ENCODE results near the gene CHN2.

Gene CHN2

DNA sequence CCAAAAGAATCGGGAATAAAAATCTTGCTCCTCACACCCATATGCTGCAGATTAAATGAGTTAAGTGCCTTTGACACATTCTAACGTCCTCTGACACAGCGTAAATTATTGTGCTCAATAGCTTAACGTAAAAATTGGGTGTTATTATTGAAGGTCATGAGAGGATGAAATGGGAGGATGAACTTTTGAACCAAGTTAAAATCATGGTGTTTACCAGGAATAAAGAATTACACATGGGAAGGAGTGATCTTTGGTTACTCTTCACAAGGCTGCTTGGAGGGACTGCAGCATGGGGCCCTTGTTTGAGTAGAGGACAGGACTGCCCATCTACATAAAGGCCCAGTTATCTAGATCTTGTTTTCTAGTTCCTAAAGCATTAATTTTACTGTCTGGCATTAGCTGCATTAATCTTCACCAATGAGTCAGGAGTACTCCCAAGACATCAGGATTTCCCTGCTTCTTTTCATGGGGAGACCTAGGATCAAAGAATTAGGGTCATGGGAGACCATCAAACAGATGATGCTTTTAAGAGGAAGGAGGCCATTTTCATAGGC, 284.2 kb downstream of the CHN2 start:
- no peaks in the 10 kb centered on the region for H3K27me3 ChIP-seq (ENCODE audit: control insufficient read depth, insufficient read depth, low read length)
- no peak overlapping the region for H3K4me3 ChIP-seq (ENCODE audit: low read depth, low read length)
- peaks cover 6% of the 10 kb centered on the region; the same call in 1 of the 2 replicates for H3K4me1 ChIP-seq (ENCODE audit: control insufficient read depth, insufficient read depth, low read length)
- H3K27ac ChIP-seq (ENCODE audit: low read depth, low read length) = no peak overlapping the region
- no peak overlapping the region for H3K9ac ChIP-seq (ENCODE audit: low read length)
- no peaks in the 10 kb centered on the region for H3K36me3 ChIP-seq (ENCODE audit: control insufficient read depth, insufficient read depth, low read length)
- H3K9me3 ChIP-seq (ENCODE audit: control insufficient read depth, insufficient read depth, low read depth, low read length) = no peaks in the 10 kb centered on the region

DNA sequence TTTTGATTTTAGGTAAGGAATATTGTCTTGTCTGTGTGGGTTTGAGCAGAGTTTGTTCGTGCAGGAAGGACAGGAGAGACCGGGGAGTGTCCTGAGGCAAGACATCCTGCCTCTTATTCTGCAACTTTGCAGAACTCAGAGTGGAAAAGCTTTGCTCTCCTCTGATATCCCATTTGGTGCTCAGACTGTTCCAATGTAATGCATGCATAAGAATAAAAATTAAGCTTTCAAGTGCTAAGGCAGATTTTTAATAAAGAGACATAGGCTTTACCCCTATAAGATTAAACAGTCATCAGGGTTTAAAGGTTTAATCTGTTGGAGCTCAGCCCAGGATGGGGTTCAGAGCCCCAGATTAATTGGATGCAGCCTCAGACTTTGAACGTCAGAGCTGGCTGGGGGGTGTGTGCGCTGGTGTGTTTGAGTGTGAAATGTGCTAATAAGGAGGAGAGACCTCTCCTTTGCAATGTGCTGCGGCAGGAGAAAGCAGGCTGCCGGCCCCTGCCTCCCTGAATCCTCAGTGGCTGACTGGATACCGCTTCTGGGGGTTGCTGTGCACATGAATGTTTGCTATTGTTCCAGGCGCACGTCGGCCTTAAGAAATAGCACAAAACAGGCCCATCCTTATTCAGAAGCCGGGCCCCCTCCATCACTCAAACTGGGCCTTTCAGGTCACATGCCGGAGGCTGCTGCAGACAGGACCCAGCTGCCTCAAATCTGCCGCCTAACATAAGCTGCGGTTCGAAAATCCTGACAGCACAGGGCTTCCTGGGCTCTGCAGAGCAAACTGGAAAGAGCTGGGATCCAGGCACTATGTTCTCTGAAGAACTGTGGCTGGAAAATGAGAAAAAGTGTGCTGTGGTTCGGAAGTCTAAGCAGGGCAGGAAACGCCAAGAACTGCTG, 285.0 kb downstream of the CHN2 start:
- Histone ChIP-seq H3K9me3 (ENCODE audit: control insufficient read depth, insufficient read depth, low read depth, low read length) (no peaks in the 10 kb centered on the region), H3K36me3 (ENCODE audit: control insufficient read depth, insufficient read depth, low read length) (no peaks in the 10 kb centered on the region), H3K4me1 (ENCODE audit: control insufficient read depth, insufficient read depth, low read length) (peaks cover 6% of the 10 kb centered on the region; the same call in 1 of the 2 replicates), H3K4me3 (ENCODE audit: low read depth, low read length) (no peak overlapping the region), H3K9ac (ENCODE audit: low read length) (no peak overlapping the region), H3K27ac (ENCODE audit: low read depth, low read length) (no peak overlapping the region), H3K27me3 (ENCODE audit: control insufficient read depth, insufficient read depth, low read length) (no peaks in the 10 kb centered on the region)

DNA sequence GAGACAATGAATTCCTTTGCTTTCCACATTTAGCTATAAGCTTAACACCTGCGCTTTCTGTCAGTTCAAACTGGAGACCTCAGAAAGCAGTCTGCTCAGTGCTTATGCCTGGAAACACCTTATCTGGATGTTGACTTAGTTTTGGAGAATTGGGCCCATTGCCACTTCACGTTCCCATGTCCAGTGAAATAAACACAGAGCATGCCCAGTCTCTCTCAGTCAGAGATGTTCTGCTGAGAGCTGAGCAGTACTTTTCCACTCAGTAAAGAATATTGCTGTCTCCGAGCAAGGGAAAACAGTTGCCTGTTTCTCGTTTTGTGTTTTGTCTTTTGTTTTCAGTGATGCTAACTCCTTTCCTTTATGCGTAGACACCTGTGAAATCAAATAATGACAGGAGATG, 285.9 kb downstream of the CHN2 start:
- H3K27ac ChIP-seq (ENCODE audit: low read depth, low read length) = no peak overlapping the region
- no peak overlapping the region for H3K4me3 ChIP-seq (ENCODE audit: low read depth, low read length)
- H3K9ac ChIP-seq (ENCODE audit: low read length) = no peak overlapping the region
- no peaks in the 10 kb centered on the region for H3K27me3 ChIP-seq (ENCODE audit: control insufficient read depth, insufficient read depth, low read length)
- H3K9me3 ChIP-seq (ENCODE audit: control insufficient read depth, insufficient read depth, low read depth, low read length) = no peaks in the 10 kb centered on the region
- peaks cover 9% of the 10 kb centered on the region; the same call in 1 of the 2 replicates for H3K4me1 ChIP-seq (ENCODE audit: control insufficient read depth, insufficient read depth, low read length)
- no peaks in the 10 kb centered on the region for H3K36me3 ChIP-seq (ENCODE audit: control insufficient read depth, insufficient read depth, low read length)

DNA sequence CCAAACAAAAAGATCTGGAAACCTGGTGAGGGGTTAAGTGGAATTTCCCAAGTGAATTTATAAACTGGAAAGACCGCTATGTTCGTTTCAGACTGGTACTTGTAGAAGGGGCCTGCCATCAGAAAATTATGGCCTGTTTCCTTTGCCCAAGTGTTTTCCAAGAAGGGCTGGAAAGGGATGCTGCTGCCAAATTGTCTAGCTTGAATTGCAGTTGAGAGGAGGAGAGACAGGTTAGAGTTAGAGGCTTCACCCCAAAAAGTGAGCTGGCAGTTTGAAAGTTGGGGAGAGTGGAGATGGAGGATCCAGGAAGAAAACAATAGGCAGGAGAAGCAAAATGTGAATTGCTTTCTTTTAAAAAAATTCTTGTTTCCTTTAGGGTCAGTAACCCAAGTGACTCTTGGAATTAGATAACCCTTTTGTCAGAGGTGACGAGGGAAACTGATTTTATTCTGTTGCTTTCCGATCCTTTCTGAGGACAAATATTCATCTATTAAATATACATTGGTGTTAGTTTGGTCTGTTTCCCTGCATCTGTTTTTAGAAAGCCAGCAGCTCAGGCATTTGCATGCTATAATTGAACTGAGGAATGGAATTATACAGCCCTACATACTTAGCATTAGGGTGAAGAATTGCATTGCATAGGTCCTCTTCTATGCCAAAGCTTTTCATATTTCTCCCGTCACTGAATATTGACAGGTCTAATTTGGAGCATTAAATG, 286.5 kb downstream of the CHN2 start:
- peaks cover 15% of the 10 kb centered on the region; the same call in 1 of the 2 replicates for H3K4me1 ChIP-seq (ENCODE audit: control insufficient read depth, insufficient read depth, low read length)
- no peaks in the 10 kb centered on the region for H3K9me3 ChIP-seq (ENCODE audit: control insufficient read depth, insufficient read depth, low read depth, low read length)

DNA sequence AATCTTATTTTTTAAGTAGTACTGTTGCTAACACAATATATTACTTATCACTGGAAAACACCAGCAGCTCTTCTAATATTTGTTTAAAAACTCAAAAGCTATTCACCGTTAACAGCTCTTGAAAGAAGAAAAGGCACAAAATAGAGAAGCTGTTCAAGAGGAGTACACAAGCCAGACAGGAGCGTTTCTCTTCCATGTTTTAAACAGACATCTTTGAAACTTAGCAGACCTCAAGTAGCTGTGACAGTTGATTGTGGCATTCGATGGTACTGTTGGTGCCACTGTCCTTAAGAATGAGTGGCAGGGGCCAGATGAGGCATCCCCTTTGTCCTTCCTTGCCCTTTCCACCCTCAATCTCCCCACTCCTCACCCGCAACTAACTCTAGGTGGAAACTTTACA, 287.5 kb downstream of the CHN2 start:
- Histone ChIP-seq H3K4me3 (ENCODE audit: low read depth, low read length) (no peak overlapping the region), H3K36me3 (ENCODE audit: control insufficient read depth, insufficient read depth, low read length) (no peaks in the 10 kb centered on the region)

More for the DNA sequence above, 286.5 kb downstream of the CHN2 start:
- Histone ChIP-seq H3K9ac (ENCODE audit: low read length) (no peak overlapping the region), H3K27me3 (ENCODE audit: control insufficient read depth, insufficient read depth, low read length) (no peaks in the 10 kb centered on the region), H3K27ac (ENCODE audit: low read depth, low read length) (no peak overlapping the region), H3K4me3 (ENCODE audit: low read depth, low read length) (no peak overlapping the region), H3K36me3 (ENCODE audit: control insufficient read depth, insufficient read depth, low read length) (no peaks in the 10 kb centered on the region)

DNA sequence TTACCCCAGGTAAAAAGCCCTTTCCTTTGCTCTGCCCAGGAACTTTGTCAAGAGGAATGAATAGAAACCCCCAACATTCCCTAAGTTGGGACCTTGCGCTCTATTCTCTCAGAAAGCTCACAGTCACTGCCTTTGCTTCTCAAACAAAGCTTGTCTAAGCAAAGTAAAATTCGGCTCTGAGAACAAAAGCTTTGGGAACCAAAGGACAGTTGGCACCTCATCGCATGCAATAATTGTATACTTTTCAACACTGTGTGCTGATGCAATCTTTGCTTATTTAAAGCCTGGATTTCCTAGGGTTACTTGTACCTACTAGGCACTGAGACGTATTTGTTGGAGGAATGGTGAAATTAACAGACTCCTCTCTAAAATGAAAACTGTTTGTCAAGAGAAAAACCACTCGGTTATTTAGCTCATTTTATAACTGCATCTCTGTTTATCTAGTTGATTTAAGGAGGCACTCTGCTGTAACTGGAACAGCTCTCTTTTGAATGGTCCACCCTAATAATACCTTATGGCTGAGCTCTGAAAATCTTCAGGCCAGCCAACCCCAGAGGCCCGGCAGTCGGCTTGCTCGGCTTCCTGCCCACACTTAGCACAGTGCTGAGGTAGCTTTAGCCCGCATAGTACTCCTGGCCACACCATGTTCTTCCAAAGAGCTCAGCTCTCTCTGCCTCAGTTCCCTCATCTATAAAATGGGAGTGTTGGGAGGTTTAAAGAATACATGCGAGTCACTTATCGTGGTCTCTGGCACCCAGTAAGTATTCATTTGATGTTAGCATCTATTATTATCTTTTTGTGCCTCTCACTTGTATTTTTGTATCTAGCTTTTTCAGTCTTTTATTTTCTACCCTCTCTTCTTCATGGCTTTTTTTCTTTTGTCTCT, 288.9 kb downstream of the CHN2 start:
- no peaks in the 10 kb centered on the region for H3K27me3 ChIP-seq (ENCODE audit: control insufficient read depth, insufficient read depth, low read length)
- H3K4me1 ChIP-seq (ENCODE audit: control insufficient read depth, insufficient read depth, low read length) = peaks cover 15% of the 10 kb centered on the region; the same call in 1 of the 2 replicates
- H3K36me3 ChIP-seq (ENCODE audit: control insufficient read depth, insufficient read depth, low read length) = no peaks in the 10 kb centered on the region
- H3K9me3 ChIP-seq (ENCODE audit: control insufficient read depth, insufficient read depth, low read depth, low read length) = no peaks in the 10 kb centered on the region
- no peak overlapping the region for H3K9ac ChIP-seq (ENCODE audit: low read length)
- H3K4me3 ChIP-seq (ENCODE audit: low read depth, low read length) = no peak overlapping the region
- H3K27ac ChIP-seq (ENCODE audit: low read depth, low read length) = no peak overlapping the region

More for the DNA sequence above, 287.5 kb downstream of the CHN2 start:
- Histone ChIP-seq H3K9me3 (ENCODE audit: control insufficient read depth, insufficient read depth, low read depth, low read length) (no peaks in the 10 kb centered on the region), H3K4me1 (ENCODE audit: control insufficient read depth, insufficient read depth, low read length) (peaks cover 15% of the 10 kb centered on the region; the same call in 1 of the 2 replicates), H3K9ac (ENCODE audit: low read length) (no peak overlapping the region), H3K27me3 (ENCODE audit: control insufficient read depth, insufficient read depth, low read length) (no peaks in the 10 kb centered on the region), H3K27ac (ENCODE audit: low read depth, low read length) (no peak overlapping the region)

DNA sequence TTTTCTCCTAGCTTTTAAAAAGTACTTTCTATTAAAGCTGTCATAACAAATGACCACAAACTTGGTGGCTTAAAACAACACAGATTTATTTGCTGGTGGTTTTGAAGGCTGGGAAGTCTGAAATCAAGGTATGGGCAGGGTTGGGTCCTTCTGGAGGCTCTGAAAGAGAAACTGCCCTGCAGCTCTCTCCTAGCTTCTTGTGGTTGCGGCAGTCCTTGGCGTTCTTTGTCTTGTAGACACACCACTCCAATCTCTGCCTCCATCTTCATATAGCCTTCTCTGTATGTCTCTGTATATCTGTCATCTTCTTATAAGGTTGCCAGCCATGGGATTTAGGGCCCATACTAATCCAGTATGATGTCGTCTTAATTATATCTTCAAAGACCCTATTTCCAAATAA, 289.7 kb downstream of the CHN2 start:
- Histone ChIP-seq H3K9me3 (ENCODE audit: control insufficient read depth, insufficient read depth, low read depth, low read length) (no peaks in the 10 kb centered on the region), H3K4me3 (ENCODE audit: low read depth, low read length) (no peak overlapping the region), H3K9ac (ENCODE audit: low read length) (no peak overlapping the region), H3K4me1 (ENCODE audit: control insufficient read depth, insufficient read depth, low read length) (peaks cover 15% of the 10 kb centered on the region; the same call in 1 of the 2 replicates), H3K27ac (ENCODE audit: low read depth, low read length) (no peak overlapping the region), H3K36me3 (ENCODE audit: control insufficient read depth, insufficient read depth, low read length) (no peaks in the 10 kb centered on the region), H3K27me3 (ENCODE audit: control insufficient read depth, insufficient read depth, low read length) (no peaks in the 10 kb centered on the region)

DNA sequence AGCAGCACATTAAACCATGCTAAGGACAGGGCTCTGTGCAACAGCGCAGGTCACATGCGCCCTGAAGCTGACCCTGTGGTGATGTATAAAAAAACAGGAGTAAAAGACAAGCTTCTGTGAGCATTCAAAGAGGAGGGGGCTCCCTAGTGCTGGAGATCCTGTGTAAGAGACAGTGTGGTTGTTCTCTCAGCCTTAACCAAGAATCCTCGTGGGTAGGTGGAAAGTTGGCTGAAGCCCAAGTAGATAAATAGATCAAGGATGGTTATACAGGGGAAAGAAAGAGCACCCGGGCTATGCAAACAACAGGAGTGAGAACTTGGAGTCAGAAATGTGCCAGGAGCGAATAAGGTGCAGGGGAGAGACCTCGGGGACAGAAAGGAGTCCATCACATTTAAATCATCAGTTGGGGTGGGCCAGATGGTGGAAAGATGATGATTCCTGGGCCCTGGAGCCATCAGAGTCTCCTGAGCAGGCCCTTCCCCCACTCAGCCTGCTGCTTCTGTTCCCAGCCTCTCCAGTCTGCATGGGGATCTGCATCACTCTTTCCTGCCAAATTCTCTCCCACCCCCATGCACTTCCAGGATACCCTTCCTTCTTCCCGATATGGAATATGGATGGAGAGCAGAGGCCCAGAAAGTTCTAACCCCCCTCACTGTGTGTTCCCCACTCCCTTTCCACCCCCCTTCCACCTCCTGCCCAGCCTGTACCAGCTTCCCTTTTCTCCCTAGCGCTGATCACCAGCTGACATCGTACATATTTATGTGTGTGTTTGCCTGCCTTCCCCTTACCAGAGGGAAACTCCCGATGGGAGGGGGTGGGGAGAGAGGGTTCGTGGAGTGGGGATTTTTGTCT, 291.0 kb downstream of the CHN2 start:
- H3K9me3 ChIP-seq (ENCODE audit: control insufficient read depth, insufficient read depth, low read depth, low read length) = no peaks in the 10 kb centered on the region
- H3K27ac ChIP-seq (ENCODE audit: low read depth, low read length) = no peak overlapping the region
- no peaks in the 10 kb centered on the region for H3K36me3 ChIP-seq (ENCODE audit: control insufficient read depth, insufficient read depth, low read length)
- peaks cover 10% of the 10 kb centered on the region; the same call in 1 of the 2 replicates for H3K4me1 ChIP-seq (ENCODE audit: control insufficient read depth, insufficient read depth, low read length)
- no peak overlapping the region for H3K9ac ChIP-seq (ENCODE audit: low read length)
- H3K4me3 ChIP-seq (ENCODE audit: low read depth, low read length) = no peak overlapping the region
- no peaks in the 10 kb centered on the region for H3K27me3 ChIP-seq (ENCODE audit: control insufficient read depth, insufficient read depth, low read length)

DNA sequence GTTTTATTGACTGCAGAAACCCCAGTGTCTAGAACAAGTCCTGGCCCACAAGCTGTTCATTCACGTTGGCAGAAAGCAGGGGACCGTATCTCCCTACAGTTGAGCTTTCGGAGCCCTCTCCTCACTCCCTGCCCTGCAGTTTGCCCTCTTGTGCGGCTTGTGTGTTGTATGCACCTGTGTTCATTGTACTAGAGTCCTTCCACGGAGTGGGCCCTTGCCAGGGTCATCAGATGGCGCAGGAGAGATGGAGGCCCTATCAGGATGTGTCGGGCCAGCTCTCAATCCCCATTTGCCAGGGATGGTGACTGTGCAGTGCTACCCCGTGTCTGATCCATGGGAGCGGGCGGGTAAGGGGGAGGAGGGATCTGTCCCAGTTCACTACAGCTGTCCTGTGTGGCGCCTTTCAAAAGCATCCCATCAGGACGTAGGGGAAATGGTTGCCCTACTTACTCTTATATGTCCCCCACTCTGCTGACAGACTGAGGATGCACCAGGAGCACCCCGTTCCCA, 291.7 kb downstream of the CHN2 start:
- Histone ChIP-seq H3K9ac (ENCODE audit: low read length) (no peak overlapping the region), H3K27ac (ENCODE audit: low read depth, low read length) (no peak overlapping the region), H3K27me3 (ENCODE audit: control insufficient read depth, insufficient read depth, low read length) (no peaks in the 10 kb centered on the region), H3K36me3 (ENCODE audit: control insufficient read depth, insufficient read depth, low read length) (no peaks in the 10 kb centered on the region), H3K4me3 (ENCODE audit: low read depth, low read length) (no peak overlapping the region), H3K9me3 (ENCODE audit: control insufficient read depth, insufficient read depth, low read depth, low read length) (no peaks in the 10 kb centered on the region), H3K4me1 (ENCODE audit: control insufficient read depth, insufficient read depth, low read length) (peaks cover 10% of the 10 kb centered on the region; the same call in 1 of the 2 replicates)
